HepG2 (cell line): ENCODE measurements around the gene NFASC. TPM values are rescaled to one million over a fixed set of nuclear protein-coding genes. Genes with fewer than 3 reads are reported as not detected.

Source experiments
- ATAC-seq: fragments of 200-7000 bp; cut with Tn5 transposase; 3 replicates; pipeline ENCODE4 v1.9.1; 2020; ENCODE audit warnings: mild to moderate bottlenecking, moderate library complexity
- BruUV-seq: library from RNA; stranded (reverse); fragments of 400-500 nt; replicated peaks from 2 replicates; lab custom pipeline; 2021; lab: Mats Ljungman, UMichigan
- CTCF ChIA-PET: fragments of 300-600 bp; formaldehyde crosslinking; extraction: SDS; loops from one replicate; lab custom pipeline; 2021; ENCODE audit warnings: low total read pairs, inconsistent platforms, low intra/inter-chr PET ratio; lab: Yijun Ruan, JAX
- POLR2A ChIA-PET: fragments of 350-600 bp; sonication (Branson Sonifier 250); formaldehyde crosslinking; loops from one replicate; lab custom pipeline; 2020; ENCODE audit warnings: antibody characterized with exemption, inconsistent platforms; lab: Yijun Ruan, JAX
- DNase-seq: peaks from one replicate; pipeline ENCODE4 v3.0.0-alpha.2; 2015; ENCODE audit warnings: low spot score
- FAIRE-seq: peaks from 3 replicates; lab custom pipeline; 2011; peaks lifted over from hg19 to GRCh38; lab: Jason Lieb, UNC
- H2AFZ ChIP-seq: one replicate; pipeline ENCODE4 v1.6.1; 2011; ENCODE audit warnings: low read length, inconsistent platforms
- H3K27ac ChIP-seq: fragments of 300-600 bp; 3 replicates; pipeline ENCODE4 v1.8.0; 2011; ENCODE audit warnings: mixed run types, mild to moderate bottlenecking, mixed read lengths, low read length, inconsistent platforms; ENCODE audit not compliant: insufficient read depth; ENCODE audit errors: extremely low read length
- H3K27me3 ChIP-seq, 2 experiments: fragments of 200-600 bp in 1 of 2; 2 replicates in 1 of 2; 3 replicates in 1 of 2; pipeline versions ENCODE4 v1.6.0 to v1.8.0; 2011; ENCODE audit warnings: low read length in 2 of 2, mild to moderate bottlenecking in 2 of 2, moderate library complexity in 2 of 2, inconsistent platforms in 1 of 2; ENCODE audit not compliant: insufficient read depth in 2 of 2, control insufficient read depth in 1 of 2
- H3K36me3 ChIP-seq, 2 experiments: fragments of 200-600 bp in 1 of 2; replicated peaks in 1 of 2; 2 replicates in 1 of 2; 3 replicates in 1 of 2; pipeline versions ENCODE4 v1.5.1 to v1.8.0; 2011; ENCODE audit warnings: low read length in 2 of 2, inconsistent platforms in 1 of 2; ENCODE audit not compliant: insufficient read depth in 2 of 2, control insufficient read depth in 1 of 2
- H3K4me1 ChIP-seq: 2 replicates; pipeline ENCODE4 v1.5.1; 2012; ENCODE audit warnings: low read length, inconsistent platforms; ENCODE audit not compliant: insufficient read depth
- H3K4me2 ChIP-seq: 2 replicates; pipeline ENCODE4 v1.6.0; 2011; ENCODE audit warnings: low read depth, low read length, inconsistent platforms
- H3K4me3 ChIP-seq, 3 experiments: fragments of 200-600 bp in 1 of 3; sonication (generic), shearing (Covaris generic) in 1 of 3; replicated peaks in 1 of 3; 2 replicates each; pipeline ENCODE4 v1.5.1; 2011 to 2016; ENCODE audit warnings: low read length in 3 of 3, inconsistent platforms in 2 of 3, low read depth in 2 of 3, mild to moderate bottlenecking in 2 of 3, control low read depth in 1 of 3, mixed read lengths in 1 of 3; ENCODE audit not compliant: insufficient read depth in 1 of 3
- H3K79me2 ChIP-seq: one replicate; pipeline ENCODE4 v1.6.1; 2011; ENCODE audit warnings: low read length, inconsistent platforms; ENCODE audit not compliant: insufficient read depth
- H3K9ac ChIP-seq: 2 replicates; pipeline ENCODE4 v1.6.0; 2011; ENCODE audit warnings: mild to moderate bottlenecking, low read depth, low read length, inconsistent platforms; ENCODE audit not compliant: insufficient read depth
- H3K9me3 ChIP-seq: 2 replicates; pipeline ENCODE4 v1.5.1; 2012; ENCODE audit warnings: mild to moderate bottlenecking, low read length
- H4K20me1 ChIP-seq: 2 replicates; pipeline ENCODE4 v1.6.0; 2011; ENCODE audit warnings: inconsistent platforms, mild to moderate bottlenecking, low read length, moderate library complexity; ENCODE audit not compliant: insufficient read depth
- ARID5B ChIP-seq: IDR thresholded peaks from 2 replicates; pipeline ENCODE4 v1.4.0; 2020; ENCODE audit warnings: mild to moderate bottlenecking, missing genetic modification reagents
- CAMTA2 ChIP-seq: sonication (generic); formaldehyde crosslinking; IDR thresholded peaks from 2 replicates; pipeline ENCODE4 v1.4.0; 2020; ENCODE audit warnings: mild to moderate bottlenecking, missing genetic modification reagents, borderline replicate concordance
- HINFP ChIP-seq: sonication (generic); formaldehyde crosslinking; IDR thresholded peaks from 2 replicates; pipeline ENCODE4 v1.4.0; 2020; ENCODE audit warnings: low read depth, mild to moderate bottlenecking, missing genetic modification reagents
- KDM3A ChIP-seq: IDR thresholded peaks from 2 replicates; pipeline ENCODE4 v1.6.1; 2018; ENCODE audit warnings: low read depth, missing compliant biosample characterization
- RAD21 ChIP-seq: fragments of 450-650 bp; formaldehyde crosslinking; IDR thresholded peaks from 2 replicates; pipeline ENCODE4 v1.5.0; 2020; ENCODE audit warnings: mild to moderate bottlenecking
- RFX5 ChIP-seq: IDR thresholded peaks from 2 replicates; pipeline ENCODE4 v1.6.1; 2011; ENCODE audit warnings: low read depth, low read length, improper control_type of control experiment
- ZNF777 ChIP-seq: sonication (generic); formaldehyde crosslinking; IDR thresholded peaks from 2 replicates; pipeline ENCODE4 v1.4.0; 2020; ENCODE audit warnings: missing genetic modification reagents
- WGBS: methylation state at CpG from one replicate; pipeline ENCODE4 v1.1.6; 2017; ENCODE audit warnings: low lambda C conversion rate; 5-methylcytosine and 5-hydroxymethylcytosine counted together
- in situ Hi-C: cut with HindIII; loops from 2 replicates; pipeline ENCODE4 v1.10.0; 2017; ENCODE audit warnings: low pct_unique_long_range_greater_than_20kb; ENCODE audit not compliant: extremely low pct_ligation_motif_present
- intact Hi-C: fragments of 100-400 bp; cut with micrococcal nuclease; formaldehyde crosslinking; loops from one replicate; pipeline ENCODE4 v1.10.0; 2022; ENCODE audit not compliant: unreplicated experiment
- polyA plus RNA-seq, 8 experiments: library from polyadenylated mRNA; depleted of rRNA in 3 of 8; stranded (reverse) in 7 of 8; unstranded in 1 of 8; fragments of >200 nt; fragmentation: Illumina TruSeq in 4 of 8; extraction: Trizol in 4 of 8; gene quantifications; 2 replicates each; pipeline versions ENCODE4 v1.2.1 to v1.2.3, GENCODE V29; 2011 to 2016; ENCODE audit warnings: low read depth in 4 of 8, missing spikeins in 1 of 8, mixed read lengths in 1 of 8; ENCODE audit not compliant: insufficient read depth in 1 of 8
- total RNA-seq, 5 experiments: library from RNA; depleted of rRNA; stranded (reverse); fragments of >200 nt; fragmentation: Illumina TruSeq; extraction: Trizol; gene quantifications; 2 replicates each; pipeline ENCODE4 v1.2.3, GENCODE V29; 2016; ENCODE audit warnings: low read depth in 1 of 5

Gene NFASC
- total and polyA plus RNA-seq, 2 of the 13 experiments (the other 11 are each of a cell fraction or from before 2014, with no cell fraction given), result not detected

GRCh38 chr1:205014783-205015182 is 144.1 kb downstream of the NFASC start:
- H3K4me1 ChIP-seq, result no peaks in the 10 kb centered on the region
- no peak overlapping the region for H3K9ac ChIP-seq
- H4K20me1 ChIP-seq, result 0 out of 2 replicates have a peak, but pooled peaks cover 2% of the 10 kb centered on the region
- no peaks in the 10 kb centered on the region for H3K79me2 ChIP-seq
- no peak for FAIRE-seq
- peaks cover 1 to 48% of the 10 kb centered on the region in 2 experiments; a peak in 3 of 5 replicates for H3K27me3 ChIP-seq
- in situ Hi-C loops (no loop called here), intact Hi-C loops (no loop called here)
- no peaks in the 10 kb centered on the region for H3K36me3 ChIP-seq
- BruUV-seq, result no TSS peak
- TF ChIP-seq RFX5, result no peak
- TF ChIP-seq ZNF777 (CRISPR knock-in tag), result no peak
- no peak for TF ChIP-seq HINFP
- no peak for TF ChIP-seq RAD21 (CRISPR knock-in tag)
- TF ChIP-seq KDM3A (CRISPR knock-in tag), result no peak
- no peak for TF ChIP-seq CAMTA2 (CRISPR knock-in tag)
- no peak for TF ChIP-seq ARID5B (CRISPR knock-in tag)
- H3K27ac ChIP-seq, result no peak overlapping the region
- CTCF ChIA-PET, result no interaction called here
- POLR2A ChIA-PET, result no interaction called here
- H3K4me2 ChIP-seq, result no peak overlapping the region
- no peak for DNase-seq
- WGBS, result 56% methylated on average over 2 of the region's 10 CpGs
- H3K9me3 ChIP-seq, result no peaks in the 10 kb centered on the region
- ATAC-seq, result no peak
- no peak overlapping the region for H2AFZ ChIP-seq
- no peak overlapping the region for H3K4me3 ChIP-seq
